K562 (cell line): ENCODE data around the gene KCNJ5. TPM values are rescaled to one million over a fixed set of nuclear protein-coding genes. Genes with fewer than 3 reads are reported as not detected.

Experiments used
- ATAC-seq: fragments of 200-7000 bp; cut with Tn5 transposase; 3 replicates; pipeline ENCODE4 v1.9.1; 2020; ENCODE audit warnings: moderate library complexity
- BruUV-seq: library from RNA; stranded (reverse); fragments of 400-500 nt; replicated peaks from 2 replicates; lab custom pipeline; 2021; lab: Mats Ljungman, UMichigan
- CTCF ChIA-PET: fragments of 300-600 bp; formaldehyde crosslinking; extraction: SDS; loops from one replicate; lab custom pipeline; 2021; ENCODE audit warnings: low intra/inter-chr PET ratio; lab: Yijun Ruan, JAX
- POLR2A ChIA-PET: fragments of 300-600, 350-650 bp; sonication (Branson Sonifier 250); formaldehyde crosslinking; extraction: SDS; loops from one replicate; lab custom pipeline; 2021; ENCODE audit warnings: antibody characterized with exemption, inconsistent platforms; lab: Yijun Ruan, JAX
- DNase-seq, 4 experiments: peaks; one replicate each; pipeline versions ENCODE4 v3.0.0 to v3.0.0-alpha.2; 2011 to 2018; ENCODE audit warnings: low spot score in 3 of 4, mixed read lengths in 3 of 4; ENCODE audit errors: extremely low read depth in 1 of 4
- FAIRE-seq: peaks from 2 replicates; lab custom pipeline; 2011; peaks lifted over from hg19 to GRCh38; lab: Jason Lieb, UNC
- H2AFZ ChIP-seq: 2 replicates; pipeline ENCODE4 v1.6.0; 2011; ENCODE audit warnings: low read depth, low read length, control low read depth, inconsistent platforms
- H3K27ac ChIP-seq: fragments of 200-600 bp; 3 replicates; pipeline ENCODE4 v1.8.0; 2011; ENCODE audit warnings: low read depth, mild to moderate bottlenecking, control low read depth, inconsistent platforms, low read length, moderate library complexity, mixed read lengths; ENCODE audit errors: extremely low read depth
- H3K27me3 ChIP-seq, 2 experiments: fragments of 300-600 bp in 1 of 2; 2 replicates in 1 of 2; 3 replicates in 1 of 2; pipeline versions ENCODE4 v1.6.0 to v1.8.0; 2011; ENCODE audit warnings: inconsistent platforms in 2 of 2, low read length in 2 of 2, mild to moderate bottlenecking in 1 of 2, mixed read lengths in 1 of 2, moderate library complexity in 1 of 2; ENCODE audit not compliant: control insufficient read depth in 2 of 2, insufficient read depth in 2 of 2
- H3K36me3 ChIP-seq: fragments of 300-600 bp; 3 replicates; pipeline ENCODE4 v1.8.0; 2011; ENCODE audit warnings: mild to moderate bottlenecking, low read length, inconsistent platforms; ENCODE audit not compliant: control insufficient read depth, insufficient read depth
- H3K4me1 ChIP-seq, 2 experiments: fragments of 200-600 bp in 1 of 2; replicated peaks in 1 of 2; 2 replicates in 1 of 2; 3 replicates in 1 of 2; pipeline versions ENCODE4 v1.5.1 to v1.8.0; 2011; ENCODE audit warnings: inconsistent platforms in 2 of 2, low read length in 2 of 2, mild to moderate bottlenecking in 1 of 2, mixed read lengths in 1 of 2, moderate library complexity in 1 of 2; ENCODE audit not compliant: control insufficient read depth in 2 of 2, insufficient read depth in 2 of 2
- H3K4me2 ChIP-seq: 2 replicates; pipeline ENCODE4 v1.6.1; 2011; ENCODE audit warnings: low read length, control low read depth, inconsistent platforms, mixed read lengths; ENCODE audit not compliant: insufficient read depth
- H3K4me3 ChIP-seq: fragments of 200-600 bp; sonication (generic), shearing (Covaris generic); 2 replicates; pipeline ENCODE4 v1.5.1; 2016; ENCODE audit warnings: control low read depth, inconsistent platforms
- H3K79me2 ChIP-seq: fragments of 200-600 bp; 3 replicates; pipeline ENCODE4 v1.8.0; 2011; ENCODE audit warnings: low read length, inconsistent platforms; ENCODE audit not compliant: control insufficient read depth, insufficient read depth
- H3K9ac ChIP-seq, 2 experiments: 2 replicates each; pipeline versions ENCODE4 v1.6.0 to v1.6.1; 2011; ENCODE audit warnings: low read depth in 2 of 2, low read length in 2 of 2, control low read depth in 1 of 2, inconsistent platforms in 1 of 2, mild to moderate bottlenecking in 1 of 2, mixed read lengths in 1 of 2; ENCODE audit not compliant: insufficient read depth in 1 of 2
- H3K9me1 ChIP-seq: one replicate; pipeline ENCODE4 v1.6.0; 2011; ENCODE audit warnings: inconsistent platforms, mild to moderate bottlenecking, low read length, moderate library complexity; ENCODE audit not compliant: control insufficient read depth, insufficient read depth
- H3K9me3 ChIP-seq: replicated peaks from 2 replicates; pipeline ENCODE4 v1.5.1; 2011; ENCODE audit warnings: low read depth, low read length, inconsistent platforms; ENCODE audit not compliant: control insufficient read depth, insufficient read depth
- H4K20me1 ChIP-seq: replicated peaks from 2 replicates; pipeline ENCODE4 v1.6.1; 2011; ENCODE audit warnings: low read length, inconsistent platforms, mixed read lengths; ENCODE audit not compliant: control insufficient read depth, insufficient read depth
- CEBPZ ChIP-seq: fragments of 150-350 bp; IDR thresholded peaks from 2 replicates; pipeline ENCODE4 v1.6.1; 2014; ENCODE audit warnings: low read depth, mild to moderate bottlenecking, low read length, borderline replicate concordance
- FOXA3 ChIP-seq, 2 experiments: fragments of 450-650 bp in 1 of 2; sonication (generic) in 1 of 2; formaldehyde crosslinking; IDR thresholded peaks in 1 of 2; conservative IDR thresholded peaks in 1 of 2; 2 replicates each; pipeline versions ENCODE4 v1.4.0 to v1.8.0; 2020 to 2022; ENCODE audit warnings: mild to moderate bottlenecking in 2 of 2, missing genetic modification reagents in 1 of 2
- THAP7 ChIP-seq: fragments of 250-450 bp; sonication (Bioruptor Pico); IDR thresholded peaks from 2 replicates; pipeline ENCODE4 v1.5.0; 2021
- ZNF24 ChIP-seq: fragments of 450-650 bp; IDR thresholded peaks from 2 replicates; pipeline ENCODE4 v1.6.1; 2016
- ZNF263 ChIP-seq: sonication (generic); formaldehyde crosslinking; IDR thresholded peaks from 2 replicates; pipeline ENCODE4 v1.8.0; 2022; ENCODE audit warnings: mild to moderate bottlenecking, missing genetic modification reagents, borderline replicate concordance
- WGBS: fragments of 100-300 bp; shearing (Covaris generic); methylation state at CpG from one replicate; pipeline ENCODE4 v1.1.6; 2016; ENCODE audit warnings: low coverage, mixed read lengths; ENCODE audit not compliant: insufficient coverage; ENCODE audit errors: missing lambda C conversion rate; 5-methylcytosine and 5-hydroxymethylcytosine counted together
- in situ Hi-C: fragments of 300-500 bp; cut with MboI; formaldehyde crosslinking; loops from 4 replicates; pipeline ENCODE4 v1.15.0; 2018; ENCODE audit warnings: inconsistent platforms, mixed read lengths
- intact Hi-C: fragments of 100-400 bp; cut with micrococcal nuclease; formaldehyde crosslinking; loops from 2 replicates; pipeline ENCODE4 v1.14.2; 2022
- polyA plus RNA-seq, 8 experiments: library from polyadenylated mRNA; depleted of rRNA in 4 of 8; stranded (reverse) in 5 of 8; unstranded in 3 of 8; fragments of >200 nt; fragmentation: Nextera tagmentation in 2 of 8; fragmentation: Illumina TruSeq in 1 of 8; extraction: Ambion mirVana in 2 of 8; extraction: Trizol in 1 of 8; gene quantifications; 2 replicates each; pipeline versions ENCODE4 v1.2.1 to v1.2.3, GENCODE V29; 2011 to 2014; ENCODE audit warnings: inconsistent platforms in 1 of 8, missing spikeins in 1 of 8
- total RNA-seq, 7 experiments: library from RNA; depleted of rRNA in 6 of 7; stranded (reverse); fragments of >200 nt in 6 of 7; fragmentation: Illumina TruSeq in 2 of 7; extraction: Trizol in 2 of 7; gene quantifications; 2 replicates each; pipeline versions ENCODE4 v1.2.1 to v1.2.3, GENCODE V29; 2011 to 2021; ENCODE audit warnings: low replicate concordance in 1 of 7
- TF ChIP-seq, protein P1 (sequence below), 2 experiments: IDR thresholded peaks in 1 of 2; conservative IDR thresholded peaks in 1 of 2; 2 replicates each; pipeline ENCODE4 v1.6.1; 2016; ENCODE audit warnings: low read depth in 2 of 2, mild to moderate bottlenecking in 1 of 2, missing compliant biosample characterization in 1 of 2, missing genetic modification characterization in 1 of 2, moderate library complexity in 1 of 2
- TF ChIP-seq, protein P2 (sequence below): fragments of 450-650 bp; IDR thresholded peaks from 2 replicates; pipeline ENCODE4 v1.6.1; 2018; ENCODE audit warnings: mild to moderate bottlenecking, low read depth; ENCODE audit not compliant: partially characterized antibody

Gene KCNJ5
- total and polyA plus RNA-seq, 9 of the 15 experiments (the other 6 are each of a cell fraction or from before 2014, with no cell fraction given): 0.04 TPM; not detected in 8

DNA sequence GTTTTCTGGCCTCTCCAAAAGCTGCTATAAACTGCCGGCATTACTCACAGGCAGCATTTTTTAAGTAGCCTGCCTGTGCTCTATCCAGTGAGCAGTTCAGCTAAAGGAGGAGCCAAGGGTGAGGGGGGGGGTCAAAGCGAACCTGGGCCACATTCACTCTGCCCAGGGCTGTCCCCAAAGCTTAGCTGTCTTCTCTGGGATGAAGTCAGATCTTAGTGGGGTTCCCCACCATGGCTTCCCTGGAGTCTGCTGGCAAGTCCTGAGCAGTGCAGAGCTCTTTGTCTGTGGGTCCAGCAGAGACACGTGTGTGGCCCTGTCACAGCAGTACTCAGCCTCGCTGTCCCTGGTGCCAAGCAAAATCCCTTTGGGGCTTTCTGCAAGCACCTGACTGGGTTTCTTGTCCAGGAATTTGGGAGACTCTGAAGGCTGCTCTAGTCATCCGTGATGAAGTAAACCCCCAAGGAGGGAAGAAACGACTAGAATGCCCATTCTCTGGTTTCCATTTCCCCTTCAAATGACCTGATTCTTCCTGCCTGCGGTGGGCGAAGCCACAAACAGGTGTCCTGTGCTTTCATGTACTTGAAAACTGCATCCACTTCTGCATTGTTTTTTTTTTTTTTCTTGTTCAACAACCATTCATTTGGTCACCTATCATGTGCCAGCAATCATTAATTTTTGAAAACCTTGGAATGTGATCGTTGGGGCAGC, 2.6 kb downstream of the KCNJ5 start (continued):
- TF ChIP-seq, protein P1, sequence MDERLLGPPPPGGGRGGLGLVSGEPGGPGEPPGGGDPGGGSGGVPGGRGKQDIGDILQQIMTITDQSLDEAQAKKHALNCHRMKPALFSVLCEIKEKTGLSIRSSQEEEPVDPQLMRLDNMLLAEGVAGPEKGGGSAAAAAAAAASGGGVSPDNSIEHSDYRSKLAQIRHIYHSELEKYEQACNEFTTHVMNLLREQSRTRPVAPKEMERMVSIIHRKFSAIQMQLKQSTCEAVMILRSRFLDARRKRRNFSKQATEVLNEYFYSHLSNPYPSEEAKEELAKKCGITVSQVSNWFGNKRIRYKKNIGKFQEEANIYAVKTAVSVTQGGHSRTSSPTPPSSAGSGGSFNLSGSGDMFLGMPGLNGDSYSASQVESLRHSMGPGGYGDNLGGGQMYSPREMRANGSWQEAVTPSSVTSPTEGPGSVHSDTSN (CRISPR knock-in tag; IDR thresholded peaks at IDR 0.05; ENCODE audit: low read depth): no peak
- TF ChIP-seq, protein P1 (tag; conservative IDR thresholded peaks at IDR 0.05; ENCODE audit: low read depth): no peak
- TF ChIP-seq, protein P2, sequence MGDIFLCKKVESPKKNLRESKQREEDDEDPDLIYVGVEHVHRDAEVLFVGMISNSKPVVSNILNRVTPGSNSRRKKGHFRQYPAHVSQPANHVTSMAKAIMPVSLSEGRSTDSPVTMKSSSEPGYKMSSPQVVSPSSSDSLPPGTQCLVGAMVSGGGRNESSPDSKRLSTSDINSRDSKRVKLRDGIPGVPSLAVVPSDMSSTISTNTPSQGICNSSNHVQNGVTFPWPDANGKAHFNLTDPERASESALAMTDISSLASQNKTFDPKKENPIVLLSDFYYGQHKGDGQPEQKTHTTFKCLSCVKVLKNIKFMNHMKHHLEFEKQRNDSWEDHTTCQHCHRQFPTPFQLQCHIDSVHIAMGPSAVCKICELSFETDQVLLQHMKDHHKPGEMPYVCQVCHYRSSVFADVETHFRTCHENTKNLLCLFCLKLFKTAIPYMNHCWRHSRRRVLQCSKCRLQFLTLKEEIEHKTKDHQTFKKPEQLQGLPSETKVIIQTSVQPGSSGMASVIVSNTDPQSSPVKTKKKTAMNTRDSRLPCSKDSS: no peak

GRCh38 chr11:128894286-128894681, 3.1 kb downstream of the KCNJ5 start:
- Histone ChIP-seq H3K27ac (no peak overlapping the region), H3K36me3 (no peaks in the 10 kb centered on the region), H2AFZ (no peak overlapping the region), H3K79me2 (no peaks in the 10 kb centered on the region), H3K4me2 (no peak overlapping the region), H3K27me3 (peaks cover 0 to 12% of the 10 kb centered on the region in 2 experiments; a peak in 3 of 5 replicates), H3K9ac (no peak overlapping the region), H4K20me1 (no peaks in the 10 kb centered on the region), H3K9me3 (no peaks in the 10 kb centered on the region), H3K4me1 (peaks cover 0 to 5% of the 10 kb centered on the region in 2 experiments; a peak in 2 of 5 replicates), H3K4me3 (no peak overlapping the region), H3K9me1 (no peaks in the 10 kb centered on the region)
- POLR2A ChIA-PET: interaction anchor here (1.2 kb wide), 1 partner anchor 34 kb away, joined by 4 read pairs; no protein-coding TSS in a partner anchor
- CTCF ChIA-PET: no interaction called here
- in situ Hi-C loops (loop anchor here (25.0 kb wide), 1 partner anchor 418 kb away; no protein-coding TSS in a partner anchor), intact Hi-C loops (no loop called here)
- ATAC-seq: no peak
- BruUV-seq: no TSS peak
- WGBS: 0% methylated on average over 3 of the region's 3 CpGs
- FAIRE-seq: no peak
- DNase-seq: no peak
- TF ChIP-seq FOXA3 (CRISPR knock-in tag; conservative IDR thresholded peaks at IDR 0.05 in 1 of 2, IDR thresholded peaks at IDR 0.05 in 1 of 2): no peak
- TF ChIP-seq ZNF263 (CRISPR knock-in tag): no peak
- TF ChIP-seq ZNF24: no peak
- no peak for TF ChIP-seq CEBPZ
- no peak for TF ChIP-seq THAP7 (CRISPR knock-in tag)
- TF ChIP-seq, protein P2: no peak
